Stimulated activated CD8-positive, alpha-beta memory T cell treated with anti-CD3 and anti-CD28 coated beads, Interleukin-4, amount 100 ng/mL, for 24 hours (primary cell): ENCODE data around the gene NEK1.

Experiments used
- DNase-seq: peaks from one replicate; pipeline ENCODE4 v3.0.0-alpha.2; 2020; ENCODE audit warnings: low read depth

Gene NEK1

GRCh38 chr4:169418846-169419245 lies 193.5 kb downstream of the NEK1 start:
- no peak for DNase-seq

DNA sequence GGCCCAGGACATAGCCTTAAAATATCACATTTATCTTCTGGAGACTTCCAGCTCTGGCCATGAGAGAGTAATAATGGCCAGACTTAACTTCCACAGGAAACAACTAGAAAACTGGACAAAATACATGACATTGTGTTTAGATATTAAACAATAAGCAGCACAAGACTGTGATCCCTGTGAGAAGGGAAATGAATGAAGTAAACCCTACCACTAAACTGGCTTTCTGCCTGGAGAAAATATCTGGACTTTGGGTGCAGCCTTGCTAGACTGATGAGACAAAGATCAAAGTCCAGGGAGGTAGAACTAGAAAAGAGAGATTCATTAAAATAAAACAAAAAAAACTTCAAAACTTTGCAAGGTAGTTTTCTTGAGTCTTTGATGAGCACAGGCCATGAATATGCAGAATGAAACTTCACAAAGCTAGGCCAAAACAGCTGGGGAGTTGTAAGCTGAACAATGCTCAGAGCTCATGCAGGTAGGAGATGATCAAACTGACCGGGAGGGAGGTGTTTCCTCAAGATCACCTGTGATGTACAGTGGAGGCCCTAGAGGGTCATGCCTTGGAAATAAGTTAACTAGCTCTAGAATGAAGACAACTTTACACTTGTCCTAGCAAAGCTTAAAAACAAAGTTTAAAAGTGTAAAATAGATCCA lies 194.6 kb downstream of the NEK1 start:
- no peak for DNase-seq

GRCh38 chr4:169416997-169417396 lies 195.4 kb downstream of the NEK1 start:
- DNase-seq = no peak

DNA sequence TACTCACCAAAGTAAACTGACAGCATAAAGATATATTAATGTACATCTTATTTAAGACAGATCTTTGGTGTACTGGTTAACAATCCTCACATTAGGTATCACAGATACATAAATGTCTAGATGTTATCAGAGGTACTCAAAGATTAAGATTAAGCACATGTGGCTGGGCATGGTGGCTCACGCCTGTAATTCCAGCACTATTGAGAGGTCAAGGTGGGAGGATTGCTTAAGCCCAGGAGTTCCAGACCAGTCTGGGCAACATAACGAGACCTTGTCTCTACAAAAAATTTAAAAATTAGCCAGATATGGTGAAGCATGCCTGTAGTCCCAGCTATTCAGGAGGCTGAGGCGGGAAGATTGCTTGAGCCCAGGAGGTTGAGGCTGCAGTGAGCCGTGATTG lies 195.9 kb downstream of the NEK1 start:
- DNase-seq = no peak

DNA sequence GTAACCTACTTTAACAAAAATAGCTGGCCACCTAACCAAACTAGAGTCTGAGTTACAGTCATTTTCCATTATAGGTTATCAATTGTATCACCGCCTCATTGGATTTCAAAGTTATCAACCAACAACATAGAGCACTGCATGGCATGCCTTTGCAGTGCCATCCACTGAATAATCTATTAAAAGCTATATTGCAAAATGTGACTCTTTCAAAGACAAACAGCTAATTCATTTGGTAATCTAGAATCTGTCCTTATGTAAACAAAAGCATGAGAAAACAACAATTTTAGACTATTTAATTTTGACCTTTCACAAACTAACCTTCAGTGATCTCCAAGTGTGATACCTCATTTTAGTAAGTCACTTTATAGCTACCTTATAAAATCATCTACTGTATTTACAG lies 197.5 kb downstream of the NEK1 start:
- no peak for DNase-seq

- DNase-seq = no peak
These were observed 200.3 kb downstream of the NEK1 start for GRCh38 chr4:169412046-169412445.

GRCh38 chr4:169410839-169411770 lies 201.3 kb downstream of the NEK1 start:
- DNase-seq = peak; percentile 2

DNA sequence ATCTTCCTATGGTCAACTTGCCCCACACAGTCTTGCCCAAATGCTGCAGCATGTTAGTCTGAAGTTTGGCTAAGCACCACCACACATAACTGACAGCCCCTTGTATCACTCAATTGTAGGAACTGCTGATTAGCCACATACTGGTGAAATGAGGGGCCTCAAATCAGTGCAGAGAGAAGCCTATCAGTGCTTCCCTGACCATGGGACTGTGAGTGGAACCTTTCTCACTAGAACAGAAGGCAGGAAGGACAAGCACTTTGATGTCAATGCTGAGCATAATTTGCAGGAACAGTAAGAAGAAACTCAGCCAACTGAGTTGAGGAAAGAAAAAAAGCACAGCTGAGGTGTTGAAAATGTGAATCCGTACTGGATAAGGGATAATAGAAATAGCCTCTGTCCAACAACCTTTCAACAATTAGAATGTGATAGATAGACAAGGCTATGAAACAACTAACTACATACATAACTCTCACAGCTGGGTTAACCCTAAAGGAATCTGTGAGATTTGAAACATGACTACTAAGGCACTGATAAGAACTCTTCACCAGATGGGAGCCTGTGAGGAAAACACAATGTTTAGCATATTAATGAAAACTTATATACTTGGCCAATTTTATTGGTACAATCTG lies 205.1 kb downstream of the NEK1 start:
- no peak for DNase-seq

- DNase-seq = no peak
These were observed 207.4 kb downstream of the NEK1 start for GRCh38 chr4:169404960-169405359.

DNA sequence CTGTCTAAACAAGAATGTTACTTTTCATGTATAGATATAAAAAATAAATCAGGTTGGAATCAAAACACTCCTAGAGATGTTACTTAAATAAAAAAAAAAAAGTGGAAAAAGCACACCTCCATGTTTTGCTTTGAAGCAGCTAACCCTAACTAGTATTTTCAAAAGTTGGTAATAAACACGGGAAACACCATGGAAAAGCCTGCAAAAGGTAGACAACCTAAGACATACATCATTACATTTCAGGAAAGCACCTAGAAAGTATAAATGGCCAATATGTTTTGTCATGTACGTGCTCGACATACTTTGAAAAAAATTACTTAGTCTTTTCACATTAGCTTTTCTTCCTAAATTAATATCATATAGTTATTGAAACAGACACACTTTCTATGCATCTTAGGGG lies 211.6 kb downstream of the NEK1 start:
- DNase-seq = no peak

- no peak for DNase-seq
These were observed 212.2 kb downstream of the NEK1 start for GRCh38 chr4:169399976-169400767.

GRCh38 chr4:169398316-169398715 lies 214.1 kb downstream of the NEK1 start:
- no peak for DNase-seq

DNA sequence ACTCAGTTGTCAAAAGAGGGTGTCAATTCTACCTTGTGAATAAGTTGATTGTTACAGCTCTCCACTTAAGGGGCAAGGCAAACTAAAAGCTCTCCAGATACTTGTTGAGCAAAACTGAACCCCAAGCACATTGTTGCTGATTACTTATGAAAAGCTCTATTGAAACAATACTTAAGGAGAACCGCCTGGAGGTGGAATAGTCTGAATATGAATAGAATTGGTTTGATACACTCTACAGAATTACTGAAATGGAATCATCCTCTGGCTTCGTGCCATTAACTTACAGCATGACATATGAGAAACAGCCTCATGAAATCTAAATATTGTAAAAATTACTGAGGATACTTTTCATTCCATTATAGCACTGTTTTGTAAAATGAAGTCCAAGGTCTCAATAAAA lies 214.6 kb downstream of the NEK1 start:
- no peak for DNase-seq

DNA sequence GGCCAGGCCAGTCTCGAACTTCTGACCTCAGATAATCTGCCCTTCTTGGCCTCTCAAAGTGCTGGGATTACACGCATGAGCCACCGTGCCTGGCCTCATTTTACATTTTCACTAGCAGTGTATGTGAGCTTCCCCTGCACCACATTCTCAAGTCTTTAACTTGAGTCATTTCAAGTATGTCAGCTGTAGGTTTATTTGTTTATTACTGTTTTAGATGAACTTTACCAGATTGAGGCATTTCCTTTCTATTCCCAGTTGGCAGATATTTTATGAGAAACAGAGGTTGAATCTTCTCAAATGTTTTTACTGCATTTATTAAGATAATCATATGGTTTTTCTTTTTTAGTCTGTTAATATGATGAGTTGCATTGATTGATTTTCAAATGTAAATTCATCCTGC lies 227.0 kb downstream of the NEK1 start:
- no peak for DNase-seq

DNA sequence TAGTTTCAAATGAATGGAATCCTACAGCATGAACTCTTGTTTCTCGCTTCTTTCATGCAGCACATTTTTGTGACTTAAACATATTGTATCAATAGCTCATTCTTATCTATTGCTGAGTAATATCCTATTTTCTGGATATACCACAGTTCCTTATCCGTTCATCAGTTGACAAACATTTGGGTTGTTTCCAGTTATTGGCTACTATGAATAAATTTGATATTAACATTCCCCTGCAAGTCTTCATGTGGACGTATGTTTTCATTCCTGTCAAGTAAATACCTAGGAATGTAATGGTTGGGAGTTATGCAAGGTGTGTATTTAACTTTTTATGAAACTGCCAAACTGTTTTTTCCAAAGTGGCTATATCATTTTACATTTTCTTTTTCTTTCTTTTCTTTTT lies 227.6 kb downstream of the NEK1 start:
- no peak for DNase-seq

DNA sequence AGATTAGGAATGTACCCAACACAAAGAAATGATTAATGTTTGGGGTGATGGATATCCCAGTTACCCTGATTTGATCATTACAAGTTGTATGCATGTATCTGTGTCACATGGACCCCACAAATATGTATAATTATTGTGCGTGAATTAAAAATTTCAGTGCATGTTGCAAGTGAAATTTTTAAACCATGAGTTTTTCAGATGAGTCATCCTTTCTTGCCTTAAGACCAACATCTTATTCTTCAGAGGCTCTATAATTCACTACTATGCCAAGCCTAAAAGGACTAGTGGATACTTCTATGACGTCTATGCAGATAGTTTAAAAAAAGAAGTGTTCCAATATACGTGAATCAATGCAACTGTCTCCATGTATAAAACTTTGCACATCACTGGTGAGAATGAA lies 228.7 kb downstream of the NEK1 start:
- DNase-seq = no peak

DNA sequence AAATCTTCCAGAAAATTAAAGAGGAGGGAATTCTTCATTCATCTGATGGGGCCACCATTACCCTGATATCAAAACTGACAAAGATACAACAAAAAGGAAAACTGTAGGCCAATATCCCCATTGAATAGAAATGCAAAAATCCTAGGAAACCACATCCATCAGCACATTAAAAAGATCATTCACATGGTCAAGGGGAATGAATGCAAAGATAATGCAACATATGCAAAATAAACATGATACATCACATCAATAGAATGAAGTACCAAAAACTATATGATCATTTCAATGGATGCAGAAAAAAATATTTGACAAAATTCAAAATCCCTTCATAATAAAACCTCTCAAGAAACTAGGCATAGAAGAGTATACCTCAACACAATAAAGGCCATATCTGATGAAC lies 232.7 kb downstream of the NEK1 start:
- no peak for DNase-seq

DNA sequence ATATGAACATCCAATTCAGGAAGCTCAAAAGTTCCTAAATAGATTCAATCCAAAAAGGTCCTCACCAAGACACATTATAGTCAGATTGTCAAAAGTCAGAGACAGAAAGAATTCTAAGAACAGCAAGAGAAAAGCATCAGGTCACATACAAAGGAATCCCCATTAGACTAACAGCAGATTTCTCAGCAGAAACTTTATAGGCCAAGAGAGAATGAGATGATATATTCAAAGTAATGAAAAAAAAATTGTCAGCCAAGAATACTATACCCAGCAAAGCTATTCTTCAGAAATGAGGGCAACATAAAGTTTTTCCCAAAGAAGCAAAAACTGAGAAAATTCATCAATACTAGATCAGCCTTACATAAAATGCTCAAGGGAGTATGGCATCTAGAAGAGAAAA lies 235.0 kb downstream of the NEK1 start:
- DNase-seq = no peak

DNA sequence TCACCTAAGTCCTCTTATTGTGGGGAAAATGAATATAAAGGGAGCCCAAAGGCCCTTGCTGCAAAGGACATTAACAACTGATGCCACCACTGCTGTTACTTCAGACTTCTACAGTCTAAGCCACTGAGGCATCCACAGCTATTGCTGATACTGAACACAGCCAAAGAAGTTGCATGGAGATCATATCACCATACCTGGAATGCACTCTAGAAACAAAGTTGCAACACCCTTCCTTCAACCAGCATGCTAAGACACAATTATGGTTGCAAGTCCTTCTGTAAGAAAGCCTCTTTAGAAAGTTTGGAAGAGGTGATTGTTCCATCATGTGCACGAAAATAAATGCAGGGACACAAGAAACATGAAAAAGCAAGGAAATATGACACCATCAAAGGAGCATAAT lies 236.0 kb downstream of the NEK1 start:
- DNase-seq = no peak

DNA sequence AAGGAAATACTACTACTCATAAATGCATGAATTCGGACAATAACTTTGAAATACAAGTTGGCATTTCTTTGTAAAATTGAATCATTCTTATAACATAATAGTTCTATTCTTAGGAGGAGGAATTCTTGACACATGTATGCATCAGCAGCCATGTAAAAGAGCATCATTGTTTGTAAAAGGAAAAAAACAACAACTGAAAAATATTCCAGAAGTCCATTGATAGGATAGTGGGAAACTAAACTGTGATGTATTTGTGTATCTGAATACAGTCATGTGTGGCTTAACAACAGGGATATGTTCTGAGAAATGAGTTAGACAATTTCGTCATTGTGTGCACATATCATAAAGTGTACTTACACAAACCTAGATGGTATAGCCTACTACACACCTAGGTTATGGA lies 239.6 kb downstream of the NEK1 start:
- DNase-seq = no peak

- DNase-seq = no peak
These were observed 242.7 kb downstream of the NEK1 start for GRCh38 chr4:169369634-169370033.

DNA sequence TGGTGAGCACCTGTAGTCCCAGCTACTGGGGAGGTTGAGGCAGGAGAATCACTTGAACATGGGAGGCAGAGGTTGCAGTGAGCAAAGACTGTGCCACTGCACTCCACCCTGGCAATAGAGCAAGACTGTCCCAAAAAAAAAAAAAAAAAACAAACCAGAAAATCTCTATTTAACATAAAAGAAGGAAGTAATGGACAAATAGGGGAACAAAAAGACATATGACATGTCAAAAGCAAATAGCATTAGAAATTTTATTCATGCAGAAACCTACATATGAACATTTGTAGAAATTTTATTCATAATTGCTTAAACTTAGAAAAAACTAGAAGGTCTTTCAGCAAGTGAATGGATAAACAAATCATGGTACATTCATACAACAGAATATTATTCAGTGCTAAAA lies 244.6 kb downstream of the NEK1 start:
- no peak for DNase-seq
